GM19238 (cell line): ENCODE data around the gene EIF4H.
"Not testable (repeated sequence)": the region's sequence is repeated elsewhere in the genome, so short reads cannot be mapped to it uniquely, and the experiment has no call there.

ENCODE experiments used
- DNase-seq: peaks from one replicate; pipeline ENCODE4 v3.0.0; 2011; ENCODE audit warnings: low spot score; ENCODE audit not compliant: insufficient read length

Gene EIF4H

DNA sequence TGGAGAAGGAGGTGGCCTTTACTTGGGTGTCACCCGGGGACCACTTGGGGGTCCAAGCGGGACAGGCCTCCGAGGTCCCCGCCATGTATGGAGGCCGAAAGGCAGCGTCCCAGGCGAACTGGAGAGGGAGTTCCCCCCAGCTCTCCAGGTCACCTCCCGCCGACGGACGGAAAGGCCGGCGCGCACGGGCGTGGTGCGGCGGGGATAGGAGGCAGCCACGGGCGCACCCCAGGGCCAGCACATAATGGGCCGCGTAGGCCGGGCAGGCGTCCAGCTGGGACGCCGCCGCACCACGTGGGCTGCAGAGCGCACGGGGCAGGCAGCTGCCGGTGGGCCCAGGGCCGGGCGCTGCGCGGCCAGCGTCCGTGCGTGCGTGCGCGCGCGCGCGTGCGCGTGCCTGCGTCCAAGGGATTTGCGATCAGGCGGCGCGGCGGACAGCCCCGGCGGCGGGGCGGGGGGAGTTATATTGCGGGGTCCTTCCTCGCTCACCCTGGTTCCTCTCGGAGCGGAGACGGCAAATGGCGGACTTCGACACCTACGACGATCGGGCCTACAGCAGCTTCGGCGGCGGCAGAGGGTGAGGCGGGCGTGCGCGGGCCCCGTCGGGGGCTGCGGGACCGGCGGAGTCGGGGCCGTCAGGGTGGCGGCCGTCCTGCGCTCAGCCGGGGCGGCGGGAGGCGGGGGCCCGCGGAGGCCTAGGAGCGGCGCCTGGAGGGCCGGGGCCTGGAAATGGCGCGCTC is at the start of gene EIF4H:
TSS of gene EIF4H (plus strand) at position 491 of the 740 bp plus-strand sequence. CDS start at position 519, 28 bp downstream.
- DNase-seq = peak; percentile 91

DNA sequence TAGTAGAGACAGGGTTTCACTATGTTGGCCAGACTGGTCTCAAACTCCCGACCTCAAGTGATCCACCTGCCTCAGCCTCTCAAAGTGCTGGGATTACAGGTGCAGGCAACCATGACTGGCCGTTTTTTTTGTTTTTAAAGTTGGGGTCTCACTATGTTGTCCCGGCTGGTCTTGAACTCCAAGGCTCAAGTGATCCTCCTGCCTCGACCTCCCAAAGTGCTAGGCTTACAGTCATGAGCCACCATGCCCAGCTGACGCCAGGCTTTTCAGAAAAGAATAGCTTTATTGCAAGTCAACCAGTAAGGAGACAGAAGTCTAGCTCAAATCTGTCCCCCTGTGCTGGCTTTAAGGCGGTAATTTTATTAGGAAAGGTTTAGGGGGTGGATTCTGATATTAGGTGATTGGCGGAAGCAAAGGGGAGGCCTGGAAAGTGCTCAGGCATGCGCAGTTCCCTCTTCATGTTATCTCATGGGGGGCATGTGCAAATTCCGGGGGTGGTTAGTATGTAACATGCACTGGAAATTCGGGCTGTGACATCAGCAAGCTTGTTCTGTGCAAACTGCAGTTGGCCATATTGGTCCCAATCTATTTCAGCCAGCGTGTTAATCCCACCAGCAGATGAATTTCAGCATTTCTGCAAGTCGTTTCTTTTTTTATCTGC is 47.8 kb upstream of the EIF4H start:
- no peak for DNase-seq

GRCh38 chr7:74129887-74130286 is 44.3 kb upstream of the EIF4H start:
- DNase-seq = no peak

DNA sequence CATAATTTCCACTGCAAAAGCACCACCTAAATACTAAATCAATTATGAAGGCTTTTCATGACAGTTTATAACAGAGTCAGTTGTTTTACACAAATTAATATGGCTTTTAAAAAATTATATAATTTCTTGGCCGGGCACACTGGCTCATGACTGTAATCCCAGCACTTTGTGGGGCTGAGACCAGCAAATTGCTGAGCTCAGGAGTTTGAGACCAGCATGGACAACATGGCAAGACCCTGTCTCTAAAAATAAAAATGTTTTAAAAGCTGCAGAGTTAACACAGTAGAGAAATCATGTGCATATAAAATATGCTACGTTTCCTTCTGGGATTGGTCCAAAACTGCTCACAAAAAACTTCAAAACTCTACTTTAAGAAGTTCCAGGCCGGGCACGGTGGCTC is 43.6 kb upstream of the EIF4H start:
- DNase-seq = no peak

GRCh38 chr7:74134117-74134620 is 40.0 kb upstream of the EIF4H start:
- DNase-seq = no peak

- no peak for DNase-seq
Observed at GRCh38 chr7:74138334-74138867, 35.8 kb upstream of the EIF4H start.

- no peak for DNase-seq
Observed at GRCh38 chr7:74138945-74139843, 35.0 kb upstream of the EIF4H start.

- no peak for DNase-seq
Observed at GRCh38 chr7:74141705-74142104, 32.5 kb upstream of the EIF4H start.

GRCh38 chr7:74143383-74143782 is 30.8 kb upstream of the EIF4H start:
- DNase-seq = no peak

DNA sequence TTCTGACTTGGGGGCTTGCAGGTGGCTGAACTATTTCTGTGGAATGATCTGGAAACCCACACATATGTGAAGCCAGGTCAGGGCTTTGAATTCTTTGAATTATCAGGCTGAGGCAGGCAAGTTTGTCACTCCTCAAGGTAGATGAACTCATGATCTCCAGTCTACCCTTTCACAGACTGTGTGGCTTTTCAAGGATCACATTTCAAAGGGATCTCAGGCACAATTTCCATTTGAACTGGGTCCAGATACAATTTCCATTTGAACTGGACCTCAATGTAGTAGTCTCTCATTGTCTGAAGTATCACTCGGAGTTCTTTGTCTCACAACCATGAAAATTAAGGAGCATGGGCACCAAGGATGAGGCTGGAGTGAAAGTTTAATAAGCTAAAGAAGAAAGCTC is 25.7 kb upstream of the EIF4H start:
- no peak for DNase-seq

- no peak for DNase-seq
Observed at GRCh38 chr7:74149071-74149470, 25.1 kb upstream of the EIF4H start.

- no peak for DNase-seq
Observed at GRCh38 chr7:74149603-74150002, 24.6 kb upstream of the EIF4H start.

- DNase-seq = no peak
Observed at GRCh38 chr7:74153736-74154135, 20.4 kb upstream of the EIF4H start.

DNA sequence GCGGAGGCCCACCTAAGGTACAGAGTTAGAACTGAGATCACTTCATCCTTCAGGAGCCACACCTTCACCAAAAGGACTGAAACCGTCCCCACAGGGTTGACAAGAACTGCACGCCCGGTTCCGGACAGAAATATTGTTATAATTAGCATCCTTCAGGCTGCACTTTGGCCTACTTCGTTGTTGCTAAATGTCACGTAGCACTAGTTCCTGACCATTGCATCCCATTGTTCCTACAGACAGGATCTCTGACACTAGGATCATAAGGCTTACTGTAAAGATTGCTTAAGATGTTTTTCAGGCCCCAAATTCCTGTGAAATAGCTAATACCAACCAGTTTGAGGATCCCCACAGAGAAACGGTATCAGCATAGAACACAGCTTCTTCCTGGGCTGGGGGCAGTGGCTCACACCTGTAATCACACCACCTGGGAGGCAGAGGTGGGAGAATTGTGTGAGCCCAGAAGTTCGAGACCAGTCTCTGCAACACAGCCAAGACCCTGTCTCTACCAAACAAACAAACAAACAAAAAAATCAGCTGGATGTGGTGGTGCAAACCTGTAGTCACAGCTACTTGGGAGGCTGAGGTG is 18.3 kb upstream of the EIF4H start:
- no peak for DNase-seq

GRCh38 chr7:74157605-74158004 is 16.6 kb upstream of the EIF4H start:
- no peak for DNase-seq

DNA sequence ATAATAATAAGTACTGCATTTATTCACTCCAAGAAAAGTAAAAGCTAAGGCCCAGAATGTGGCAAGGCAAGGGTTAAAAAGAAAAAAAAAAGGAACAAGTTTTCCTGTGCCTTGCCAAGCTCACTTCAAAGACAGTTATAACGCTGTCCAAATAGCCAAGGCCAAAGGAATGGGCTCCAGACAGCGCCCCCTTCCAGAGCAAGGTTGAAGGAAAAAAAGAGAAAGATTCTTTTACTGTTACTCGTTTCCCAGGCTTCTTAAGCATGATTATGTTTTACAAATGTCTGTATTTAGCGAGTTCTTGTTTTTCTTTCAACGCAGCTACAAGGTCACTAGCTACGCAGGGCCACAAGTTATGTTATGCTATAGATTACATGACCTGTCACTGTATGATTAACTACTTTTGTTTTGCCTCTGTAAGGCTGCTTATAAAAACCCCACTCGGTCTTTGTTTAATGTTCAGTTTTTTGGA is 9.1 kb upstream of the EIF4H start:
- no peak for DNase-seq

- DNase-seq = no peak
Observed at GRCh38 chr7:74165867-74166593, 8.1 kb upstream of the EIF4H start.

DNA sequence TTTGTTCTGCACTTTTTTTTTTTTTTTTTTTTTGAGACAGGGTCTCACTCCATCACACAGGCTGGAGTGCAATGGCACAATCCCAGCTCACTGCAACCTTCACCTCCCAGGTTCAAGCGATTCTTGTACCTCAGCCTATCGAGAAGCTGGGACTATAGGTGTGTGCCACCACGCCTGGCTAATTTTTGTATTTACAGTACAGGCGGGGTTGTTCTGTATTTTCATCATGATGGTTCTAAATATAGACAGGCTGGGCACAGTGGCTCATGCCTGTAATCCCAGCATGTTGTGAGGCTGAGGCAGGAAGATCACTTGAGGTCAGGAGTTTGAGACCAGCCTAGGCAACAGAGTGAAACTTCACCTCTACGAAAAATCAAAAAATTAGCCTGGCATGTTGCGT is 6.8 kb upstream of the EIF4H start:
- not testable (repeated sequence) for DNase-seq

DNA sequence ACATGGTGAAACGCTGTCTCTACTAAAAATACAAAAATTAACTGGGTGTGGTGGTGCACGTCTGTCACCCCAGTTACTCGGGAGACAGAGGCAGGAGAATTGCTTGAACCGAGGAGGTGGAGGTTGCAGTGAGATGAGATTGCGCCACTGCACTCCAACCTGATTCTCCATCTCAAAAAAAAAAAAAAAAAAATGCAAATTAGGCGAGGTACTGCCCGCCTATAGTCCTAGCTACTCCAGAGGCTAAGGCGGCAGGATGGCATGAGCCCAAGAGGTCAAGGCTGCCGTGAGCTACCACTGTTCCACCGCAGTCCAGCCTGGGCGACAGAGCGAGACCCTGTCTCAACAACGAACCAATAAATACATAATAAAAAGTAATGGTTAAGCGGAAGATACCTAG is 1.1 kb upstream of the EIF4H start:
- DNase-seq = no peak

- no peak for DNase-seq
Observed at GRCh38 chr7:74173491-74173865, 678 bp upstream of the EIF4H start.
